Mucosa of rectum (tissue), 2 donors: Measurements from ENCODE around the gene KRTAP26-1.

Experiments
- H3K27ac ChIP-seq, 2 donors: one replicate each; pipeline ENCODE4 v1.7.0; 2013; ENCODE audit warnings: inconsistent platforms in 2 of 2, low read depth in 2 of 2, low read length in 2 of 2
- H3K27me3 ChIP-seq, 2 donors: one replicate each; pipeline ENCODE4 v1.7.0; 2013; ENCODE audit warnings: low read length in 2 of 2; ENCODE audit not compliant: control insufficient read depth in 2 of 2, insufficient read depth in 2 of 2
- H3K36me3 ChIP-seq, 2 donors: one replicate each; pipeline ENCODE4 v1.7.0; 2013; ENCODE audit warnings: low read length in 2 of 2; ENCODE audit not compliant: control insufficient read depth in 2 of 2, insufficient read depth in 2 of 2
- H3K4me1 ChIP-seq, 2 donors: one replicate each; pipeline ENCODE4 v1.7.0; 2013; ENCODE audit warnings: low read length in 2 of 2, mild to moderate bottlenecking in 1 of 2; ENCODE audit not compliant: control insufficient read depth in 2 of 2, insufficient read depth in 2 of 2
- H3K4me3 ChIP-seq, 2 donors: one replicate each; pipeline ENCODE4 v1.7.0; 2013; ENCODE audit warnings: low read length in 2 of 2
- H3K9ac ChIP-seq, 2 donors: one replicate each; pipeline ENCODE4 v1.7.0; 2013; ENCODE audit warnings: low read length in 2 of 2, low read depth in 1 of 2, mild to moderate bottlenecking in 1 of 2
- H3K9me3 ChIP-seq, 2 donors: one replicate each; pipeline ENCODE4 v1.7.0; 2013; ENCODE audit warnings: low read length in 2 of 2; ENCODE audit not compliant: control insufficient read depth in 2 of 2
- donor health status: healthy.
- donor health status: Normal muscosa, but diverticular disease.

KRTAP26-1 gene

DNA sequence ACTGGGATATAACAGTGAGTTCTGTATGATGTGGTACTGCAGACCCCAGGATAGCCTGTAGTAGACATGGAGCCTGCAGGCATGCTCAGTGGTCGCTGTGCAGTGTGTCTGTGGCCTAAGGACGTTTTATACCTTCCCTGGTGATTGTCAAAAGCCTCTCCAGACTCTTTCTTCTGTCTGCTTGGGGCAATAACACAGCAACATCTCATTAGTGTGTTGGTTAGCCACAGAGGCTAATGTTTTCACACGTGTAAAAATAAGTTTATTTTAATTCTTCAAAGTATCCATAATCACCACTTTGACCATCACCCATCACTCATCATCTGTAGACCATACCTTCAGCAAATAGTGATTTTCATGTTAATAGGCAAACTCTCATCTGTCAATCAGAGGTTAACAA is 37.3 kb downstream of the KRTAP26-1 start, which contains the start of gene KRTAP24-1:
KRTAP24-1 (minus strand) TSS at position 101 of the 400 bp plus-strand sequence; CDS start at position 83, 18 bp downstream.
- Histone ChIP-seq H3K4me3 (no peak within 1 kb of the TSS), H3K9me3 (no peaks in the 10 kb centered on the region), H3K27ac (no peak within 1 kb of the TSS), H3K27me3 (no peaks in the 10 kb centered on the region), H3K36me3 (no peaks in the 10 kb centered on the region), H3K9ac (no peak within 1 kb of the TSS), H3K4me1 (no peaks in the 10 kb centered on the region)

DNA sequence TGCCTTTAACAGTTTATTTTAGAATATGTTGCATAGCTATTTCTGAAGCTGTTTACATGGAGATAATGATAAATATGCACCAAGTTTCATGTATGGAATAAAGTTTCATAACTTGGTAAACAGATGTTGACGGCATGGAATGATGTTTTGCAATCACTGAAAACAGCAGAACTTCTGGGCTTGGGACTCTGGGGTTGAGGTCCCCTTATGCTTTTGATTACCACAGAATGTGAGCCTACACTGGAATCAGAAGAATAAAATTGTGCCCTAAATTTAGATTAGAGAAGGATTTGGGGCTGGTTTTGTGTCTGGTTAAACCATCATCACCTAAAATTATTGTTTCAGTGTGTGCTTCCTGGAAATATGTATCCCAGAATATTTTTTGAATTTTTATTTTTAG is 48.5 kb downstream of the KRTAP26-1 start:
- no peaks in the 10 kb centered on the region for H3K27me3 ChIP-seq
- no peaks in the 10 kb centered on the region for H3K9me3 ChIP-seq
- H3K27ac ChIP-seq: no peak overlapping the region
- no peaks in the 10 kb centered on the region for H3K36me3 ChIP-seq
- H3K9ac ChIP-seq: no peak overlapping the region
- peaks cover 0 to 7% of the 10 kb centered on the region in 2 donors for H3K4me1 ChIP-seq
- H3K4me3 ChIP-seq: no peak overlapping the region

DNA sequence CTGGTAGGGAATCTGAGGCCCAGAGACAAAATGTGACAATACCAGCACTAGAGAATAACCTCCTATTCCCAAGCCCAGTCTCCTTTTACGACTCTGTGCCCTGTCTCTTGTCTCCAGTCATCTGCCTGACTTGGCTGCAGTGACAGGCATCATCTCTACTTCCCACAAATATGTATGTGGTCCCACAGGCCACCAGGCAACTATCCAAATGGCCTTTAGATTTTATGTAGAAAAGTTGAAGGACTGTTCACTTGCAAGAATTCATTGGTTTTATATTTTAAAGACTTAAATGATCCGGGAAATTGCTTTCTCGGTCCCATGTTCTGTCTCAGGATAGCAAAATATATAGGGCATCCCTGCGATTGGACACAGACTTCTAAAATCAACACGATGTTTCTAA is 49.0 kb downstream of the KRTAP26-1 start:
- Histone ChIP-seq H3K27ac (no peak overlapping the region), H3K27me3 (no peaks in the 10 kb centered on the region), H3K4me3 (no peak overlapping the region), H3K4me1 (peaks cover 0 to 7% of the 10 kb centered on the region in 2 donors), H3K36me3 (no peaks in the 10 kb centered on the region), H3K9ac (no peak overlapping the region), H3K9me3 (no peaks in the 10 kb centered on the region)

DNA sequence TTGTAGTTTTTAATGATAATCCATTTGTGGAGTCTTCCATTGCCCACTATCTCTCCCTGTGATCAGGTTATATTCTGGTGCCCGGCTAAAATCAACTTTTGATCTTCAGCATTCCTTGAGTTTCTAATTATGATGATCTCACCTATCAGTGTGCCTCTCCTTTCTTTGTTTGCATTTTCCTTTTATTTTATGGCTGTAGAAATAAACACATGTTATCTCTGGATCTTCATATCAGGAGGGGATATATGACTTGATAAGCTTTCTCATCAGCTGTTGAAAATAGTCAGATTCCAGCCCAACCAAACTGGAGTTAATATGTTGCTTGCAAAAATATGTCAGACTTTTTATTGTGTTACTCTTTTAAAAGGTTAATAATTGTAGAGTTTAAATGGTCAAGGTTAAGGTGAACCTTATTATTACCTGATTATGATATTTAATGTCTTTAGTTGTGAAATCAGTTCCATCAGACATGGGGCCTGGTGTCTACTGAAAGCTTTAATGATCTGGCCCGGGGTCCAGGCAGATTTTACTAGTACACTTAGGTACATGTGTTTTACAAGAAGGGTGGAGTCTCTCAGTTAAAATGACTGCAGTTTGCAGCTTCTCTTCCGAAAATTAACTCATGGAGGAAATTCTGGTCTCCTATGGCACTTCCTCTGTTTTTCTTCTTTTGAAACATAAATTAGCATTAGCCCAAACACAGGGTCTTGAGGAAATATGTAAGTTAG is 50.1 kb downstream of the KRTAP26-1 start:
- Histone ChIP-seq H3K4me3 (no peak overlapping the region), H3K4me1 (peaks cover 0 to 7% of the 10 kb centered on the region in 2 donors), H3K27me3 (no peaks in the 10 kb centered on the region), H3K9ac (no peak overlapping the region), H3K27ac (no peak overlapping the region), H3K36me3 (no peaks in the 10 kb centered on the region), H3K9me3 (no peaks in the 10 kb centered on the region)
